SK-N-SH (cell line): ENCODE data around the gene TCP11L2. TPM values are rescaled to one million over a fixed set of nuclear protein-coding genes. Genes with fewer than 3 reads are reported as not detected.

Experiments
- CTCF ChIA-PET: fragments of 300-600, 350-600 bp; formaldehyde crosslinking; extraction: SDS; loops from one replicate; lab custom pipeline; 2021; lab: Yijun Ruan, JAX
- POLR2A ChIA-PET: fragments of 350-600 bp; sonication (Branson Sonifier 250); formaldehyde crosslinking; extraction: SDS; loops from one replicate; lab custom pipeline; 2020; ENCODE audit warnings: antibody characterized with exemption, inconsistent platforms; lab: Yijun Ruan, JAX
- DNase-seq: peaks from one replicate; pipeline ENCODE4 v3.0.0; 2012
- H2AFZ ChIP-seq: fragments of 200-600 bp; sonication (generic); 2 replicates; pipeline ENCODE4 v1.8.1; 2016; ENCODE audit warnings: antibody characterized with exemption, mild to moderate bottlenecking, low read depth
- H3F3A ChIP-seq: fragments of 200-600 bp; sonication (generic); replicated peaks from 2 replicates; pipeline ENCODE3; 2016; ENCODE audit warnings: antibody characterized with exemption, mild to moderate bottlenecking; ENCODE audit not compliant: insufficient read depth
- H3K27ac ChIP-seq, 2 experiments: fragments of 200-500 bp in 1 of 2; fragments of 200-600 bp in 1 of 2; sonication (Bioruptor generic) in 1 of 2; sonication (generic), shearing (Covaris generic) in 1 of 2; 2 replicates each; pipeline versions ENCODE4 v1.5.1 to v1.6.1; 2014 to 2016; ENCODE audit warnings: low read depth in 2 of 2, inconsistent platforms in 1 of 2, low read length in 1 of 2, mild to moderate bottlenecking in 1 of 2, mixed read lengths in 1 of 2
- H3K27me3 ChIP-seq: fragments of 200-600 bp; sonication (generic), shearing (Covaris generic); 2 replicates; pipeline ENCODE4 v1.6.1; 2016; ENCODE audit warnings: mixed run types; ENCODE audit not compliant: insufficient read depth
- H3K36me3 ChIP-seq, 2 experiments: fragments of 200-500 bp in 1 of 2; fragments of 200-600 bp in 1 of 2; sonication (Bioruptor generic) in 1 of 2; sonication (generic) in 1 of 2; replicated peaks in 1 of 2; 2 replicates each; pipeline versions ENCODE3 to v1.5.1; 2014 to 2016; ENCODE audit warnings: low read length in 1 of 2, mild to moderate bottlenecking in 1 of 2; ENCODE audit not compliant: insufficient read depth in 2 of 2, control insufficient read depth in 1 of 2
- H3K4me1 ChIP-seq, 2 experiments: fragments of 200-500 bp in 1 of 2; fragments of 200-600 bp in 1 of 2; sonication (Bioruptor generic) in 1 of 2; sonication (generic), shearing (Covaris generic) in 1 of 2; 2 replicates each; pipeline versions ENCODE4 v1.5.1 to v1.6.1; 2014 to 2016; ENCODE audit warnings: low read depth in 1 of 2, low read length in 1 of 2, mixed run types in 1 of 2; ENCODE audit not compliant: insufficient read depth in 2 of 2, control insufficient read depth in 1 of 2
- H3K4me2 ChIP-seq: fragments of 200-600 bp; sonication (generic), shearing (Covaris generic); 2 replicates; pipeline ENCODE4 v1.6.1; 2017; ENCODE audit warnings: mixed run types
- H3K4me3 ChIP-seq, 2 experiments: fragments of 200-500 bp in 1 of 2; fragments of 200-600 bp in 1 of 2; sonication (Bioruptor generic) in 1 of 2; sonication (generic), shearing (Covaris generic) in 1 of 2; 2 replicates each; pipeline versions ENCODE4 v1.5.1 to v1.8.1; 2014 to 2016; ENCODE audit warnings: low read depth in 2 of 2, inconsistent platforms in 1 of 2, low read length in 1 of 2, mild to moderate bottlenecking in 1 of 2, mixed read lengths in 1 of 2, moderate library complexity in 1 of 2
- H3K79me2 ChIP-seq: fragments of 200-600 bp; sonication (generic); 2 replicates; pipeline ENCODE4 v1.8.1; 2017; ENCODE audit warnings: mild to moderate bottlenecking; ENCODE audit not compliant: insufficient read depth
- H3K9ac ChIP-seq: fragments of 200-600 bp; sonication (generic); 2 replicates; pipeline ENCODE4 v1.6.1; 2017; ENCODE audit warnings: mixed run types
- H3K9me2 ChIP-seq: fragments of 200-600 bp; sonication (generic); 2 replicates; pipeline ENCODE4 v1.6.1; 2017; ENCODE audit warnings: mixed run types
- H3K9me3 ChIP-seq: fragments of 200-600 bp; sonication (generic); 2 replicates; pipeline ENCODE4 v1.6.1; 2017; ENCODE audit warnings: mixed run types, mild to moderate bottlenecking, moderate library complexity
- H4K20me1 ChIP-seq: fragments of 200-600 bp; sonication (generic); 2 replicates; pipeline ENCODE4 v1.6.1; 2017; ENCODE audit warnings: mild to moderate bottlenecking, mixed run types; ENCODE audit not compliant: insufficient read depth
- CHD2 ChIP-seq: fragments of 150-350 bp; IDR thresholded peaks from 2 replicates; pipeline ENCODE4 v1.6.1; 2018; ENCODE audit warnings: low read length; ENCODE audit not compliant: partially characterized antibody
- EZH2phosphoT487 ChIP-seq: fragments of 200-600 bp; sonication (generic); IDR thresholded peaks from 2 replicates; pipeline ENCODE4 v1.6.1; 2017; ENCODE audit warnings: low read depth, mixed run types, mild to moderate bottlenecking, antibody characterized with exemption, moderate library complexity, borderline replicate concordance
- MEF2A ChIP-seq: IDR thresholded peaks from 2 replicates; pipeline ENCODE4 v1.4.0; 2012; ENCODE audit warnings: low read depth, borderline replicate concordance
- MXI1 ChIP-seq: IDR thresholded peaks from 2 replicates; pipeline ENCODE4 v1.6.1; 2012; ENCODE audit warnings: mild to moderate bottlenecking, low read depth, low read length, improper control_type of control experiment
- NRF1 ChIP-seq: IDR thresholded peaks from 2 replicates; pipeline ENCODE4 v1.6.1; 2012; ENCODE audit warnings: low read depth, mild to moderate bottlenecking, low read length
- POLR2AphosphoS5 ChIP-seq: IDR thresholded peaks from 2 replicates; pipeline ENCODE4 v1.6.1; 2012; ENCODE audit warnings: low read depth, low read length
- RFX5 ChIP-seq: IDR thresholded peaks from 2 replicates; pipeline ENCODE4 v1.6.1; 2012; ENCODE audit warnings: mild to moderate bottlenecking, improper control_type of control experiment, low read length
- RXRA ChIP-seq: IDR thresholded peaks from 2 replicates; pipeline ENCODE4 v1.4.0; 2012; ENCODE audit warnings: low read depth, mild to moderate bottlenecking, borderline replicate concordance
- SMC3 ChIP-seq: IDR thresholded peaks from 2 replicates; pipeline ENCODE4 v1.6.1; 2012; ENCODE audit warnings: low read depth, low read length, improper control_type of control experiment
- TAF1 ChIP-seq: IDR thresholded peaks from 2 replicates; pipeline ENCODE4 v1.6.1; 2012; ENCODE audit warnings: low read depth, mild to moderate bottlenecking, low read length, moderate library complexity, borderline replicate concordance
- WGBS: methylation state at CpG from one replicate; pipeline ENCODE4 v1.1.6; 2017; ENCODE audit warnings: low lambda C conversion rate; 5-methylcytosine and 5-hydroxymethylcytosine counted together
- polyA plus RNA-seq, 3 experiments: library from polyadenylated mRNA; depleted of rRNA; stranded (reverse); fragments of >200 nt; gene quantifications; 2 replicates each; pipeline ENCODE4 v1.2.3, GENCODE V29; 2012
- TF ChIP-seq, protein P1 (sequence below): fragments of 200-600 bp; sonication (generic); IDR thresholded peaks from 2 replicates; pipeline ENCODE4 v1.6.1; 2017; ENCODE audit warnings: antibody characterized with exemption, mild to moderate bottlenecking, moderate library complexity
- TF ChIP-seq, protein P2 (sequence below): IDR thresholded peaks from 2 replicates; pipeline ENCODE4 v1.6.1; 2012; ENCODE audit warnings: mild to moderate bottlenecking, low read depth, low read length, moderate library complexity
- TF ChIP-seq, protein P3 (sequence below): IDR thresholded peaks from 2 replicates; pipeline ENCODE4 v1.4.0; 2012; ENCODE audit warnings: low read depth

The TCP11L2 gene
- polyA plus RNA-seq, 1 of the 3 experiments (the other 2 are of a cell fraction), result 4.0 TPM

DNA sequence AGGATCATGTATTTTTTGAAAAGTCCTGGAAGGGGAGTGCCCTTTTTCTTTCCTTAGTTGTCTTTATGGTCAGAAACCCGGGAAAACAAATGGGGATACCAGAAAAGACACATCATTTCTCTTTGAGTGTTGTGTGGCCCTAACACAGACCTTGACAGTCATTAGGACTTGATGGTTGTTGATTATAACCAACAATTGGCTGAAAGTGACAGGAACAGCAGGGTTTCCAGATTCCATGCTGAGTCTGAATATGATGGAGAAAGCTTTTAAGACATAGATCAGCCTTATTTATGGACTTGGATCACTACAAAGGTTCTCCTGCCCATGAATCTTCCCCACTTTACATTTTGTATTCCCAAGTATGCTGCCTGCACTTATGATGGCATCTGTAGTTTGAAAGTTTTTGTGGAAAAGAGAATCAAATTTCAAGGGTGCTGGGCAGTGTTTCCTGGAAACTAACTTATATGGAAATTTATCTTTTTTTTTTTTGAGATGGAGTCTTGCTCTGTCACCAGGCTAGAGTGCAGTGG lies 85.4 kb downstream of the TCP11L2 start:
- no peaks in the 10 kb centered on the region for H3K4me1 ChIP-seq
- H3K9me2 ChIP-seq, result no peaks in the 10 kb centered on the region
- ChIA-PET CTCF (interaction anchor here (0.7 to 10.7 kb wide), 6 partner anchors 9 to 531 kb away, joined by 3 to 92 read pairs (median 8); partner anchors contain the start of gene POLR3B), POLR2A (no interaction called here)
- WGBS, result 100% methylated on average over 1 of the region's 1 CpG
- H3K79me2 ChIP-seq, result no peaks in the 10 kb centered on the region
- no peak overlapping the region for H3K27ac ChIP-seq
- peaks cover 6 to 12% of the 10 kb centered on the region in 2 experiments for H3K36me3 ChIP-seq
- no peak for TF ChIP-seq MXI1
- no peak for TF ChIP-seq EZH2phosphoT487
- no peak for TF ChIP-seq MEF2A
- TF ChIP-seq RXRA, result no peak
- no peak for TF ChIP-seq POLR2AphosphoS5
- TF ChIP-seq, protein P1, sequence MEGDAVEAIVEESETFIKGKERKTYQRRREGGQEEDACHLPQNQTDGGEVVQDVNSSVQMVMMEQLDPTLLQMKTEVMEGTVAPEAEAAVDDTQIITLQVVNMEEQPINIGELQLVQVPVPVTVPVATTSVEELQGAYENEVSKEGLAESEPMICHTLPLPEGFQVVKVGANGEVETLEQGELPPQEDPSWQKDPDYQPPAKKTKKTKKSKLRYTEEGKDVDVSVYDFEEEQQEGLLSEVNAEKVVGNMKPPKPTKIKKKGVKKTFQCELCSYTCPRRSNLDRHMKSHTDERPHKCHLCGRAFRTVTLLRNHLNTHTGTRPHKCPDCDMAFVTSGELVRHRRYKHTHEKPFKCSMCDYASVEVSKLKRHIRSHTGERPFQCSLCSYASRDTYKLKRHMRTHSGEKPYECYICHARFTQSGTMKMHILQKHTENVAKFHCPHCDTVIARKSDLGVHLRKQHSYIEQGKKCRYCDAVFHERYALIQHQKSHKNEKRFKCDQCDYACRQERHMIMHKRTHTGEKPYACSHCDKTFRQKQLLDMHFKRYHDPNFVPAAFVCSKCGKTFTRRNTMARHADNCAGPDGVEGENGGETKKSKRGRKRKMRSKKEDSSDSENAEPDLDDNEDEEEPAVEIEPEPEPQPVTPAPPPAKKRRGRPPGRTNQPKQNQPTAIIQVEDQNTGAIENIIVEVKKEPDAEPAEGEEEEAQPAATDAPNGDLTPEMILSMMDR, result no peak
- TF ChIP-seq, protein P2, sequence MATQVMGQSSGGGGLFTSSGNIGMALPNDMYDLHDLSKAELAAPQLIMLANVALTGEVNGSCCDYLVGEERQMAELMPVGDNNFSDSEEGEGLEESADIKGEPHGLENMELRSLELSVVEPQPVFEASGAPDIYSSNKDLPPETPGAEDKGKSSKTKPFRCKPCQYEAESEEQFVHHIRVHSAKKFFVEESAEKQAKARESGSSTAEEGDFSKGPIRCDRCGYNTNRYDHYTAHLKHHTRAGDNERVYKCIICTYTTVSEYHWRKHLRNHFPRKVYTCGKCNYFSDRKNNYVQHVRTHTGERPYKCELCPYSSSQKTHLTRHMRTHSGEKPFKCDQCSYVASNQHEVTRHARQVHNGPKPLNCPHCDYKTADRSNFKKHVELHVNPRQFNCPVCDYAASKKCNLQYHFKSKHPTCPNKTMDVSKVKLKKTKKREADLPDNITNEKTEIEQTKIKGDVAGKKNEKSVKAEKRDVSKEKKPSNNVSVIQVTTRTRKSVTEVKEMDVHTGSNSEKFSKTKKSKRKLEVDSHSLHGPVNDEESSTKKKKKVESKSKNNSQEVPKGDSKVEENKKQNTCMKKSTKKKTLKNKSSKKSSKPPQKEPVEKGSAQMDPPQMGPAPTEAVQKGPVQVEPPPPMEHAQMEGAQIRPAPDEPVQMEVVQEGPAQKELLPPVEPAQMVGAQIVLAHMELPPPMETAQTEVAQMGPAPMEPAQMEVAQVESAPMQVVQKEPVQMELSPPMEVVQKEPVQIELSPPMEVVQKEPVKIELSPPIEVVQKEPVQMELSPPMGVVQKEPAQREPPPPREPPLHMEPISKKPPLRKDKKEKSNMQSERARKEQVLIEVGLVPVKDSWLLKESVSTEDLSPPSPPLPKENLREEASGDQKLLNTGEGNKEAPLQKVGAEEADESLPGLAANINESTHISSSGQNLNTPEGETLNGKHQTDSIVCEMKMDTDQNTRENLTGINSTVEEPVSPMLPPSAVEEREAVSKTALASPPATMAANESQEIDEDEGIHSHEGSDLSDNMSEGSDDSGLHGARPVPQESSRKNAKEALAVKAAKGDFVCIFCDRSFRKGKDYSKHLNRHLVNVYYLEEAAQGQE, result no peak
- no peak for TF ChIP-seq NRF1
- TF ChIP-seq TAF1, result no peak
- no peak for TF ChIP-seq RFX5
- TF ChIP-seq SMC3, result no peak
- TF ChIP-seq, protein P3, sequence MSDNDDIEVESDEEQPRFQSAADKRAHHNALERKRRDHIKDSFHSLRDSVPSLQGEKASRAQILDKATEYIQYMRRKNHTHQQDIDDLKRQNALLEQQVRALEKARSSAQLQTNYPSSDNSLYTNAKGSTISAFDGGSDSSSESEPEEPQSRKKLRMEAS, result no peak
- TF ChIP-seq CHD2, result no peak
- H3F3A ChIP-seq, result no peaks in the 10 kb centered on the region
- H3K27me3 ChIP-seq, result no peaks in the 10 kb centered on the region
- H2AFZ ChIP-seq, result no peak overlapping the region
- H3K9me3 ChIP-seq, result no peaks in the 10 kb centered on the region
- DNase-seq, result no peak
- no peak overlapping the region for H3K9ac ChIP-seq
- H3K4me2 ChIP-seq, result no peak overlapping the region
- no peak overlapping the region for H3K4me3 ChIP-seq
- H4K20me1 ChIP-seq, result no peaks in the 10 kb centered on the region
